Fibroblast of lung (primary cell): Measurements from ENCODE around the gene FAM204A. TPM values are rescaled to one million over a fixed set of nuclear protein-coding genes. Genes with fewer than 3 reads are reported as not detected.

ENCODE experiments used
- DNase-seq, 2 donors: peaks; one replicate each; pipeline versions ENCODE4 v3.0.0 to v3.0.0-alpha.2; 2010; ENCODE audit warnings: low read depth in 2 of 2
- H2AFZ ChIP-seq: 2 replicates; pipeline ENCODE4 v1.5.1; 2012; ENCODE audit warnings: low read length, control low read depth, inconsistent platforms
- H3K27ac ChIP-seq: 2 replicates; pipeline ENCODE4 v1.5.1; 2011; ENCODE audit warnings: low read length, control low read depth; ENCODE audit not compliant: insufficient read depth
- H3K27me3 ChIP-seq: 2 replicates; pipeline ENCODE4 v1.5.1; 2011; ENCODE audit warnings: mild to moderate bottlenecking, low read length; ENCODE audit not compliant: control insufficient read depth, insufficient read depth
- H3K36me3 ChIP-seq: 2 replicates; pipeline ENCODE4 v1.5.1; 2011; ENCODE audit warnings: low read length; ENCODE audit not compliant: control insufficient read depth, insufficient read depth
- H3K4me1 ChIP-seq: 2 replicates; pipeline ENCODE4 v1.5.1; 2011; ENCODE audit warnings: low read length; ENCODE audit not compliant: control insufficient read depth, insufficient read depth; ENCODE audit errors: extremely low read depth
- H3K4me2 ChIP-seq: 2 replicates; pipeline ENCODE4 v1.5.1; 2011; ENCODE audit warnings: low read length, control low read depth; ENCODE audit not compliant: insufficient read depth; ENCODE audit errors: extremely low read depth
- H3K4me3 ChIP-seq, 4 experiments: fragments of 200-600 bp in 1 of 4; sonication (generic) in 1 of 4; replicated peaks in 1 of 4; 2 replicates each; pipeline ENCODE4 v1.5.1; 2011 to 2016; ENCODE audit warnings: low read length in 4 of 4, low read depth in 3 of 4, mild to moderate bottlenecking in 3 of 4, control low read depth in 2 of 4, inconsistent platforms in 1 of 4, mixed read lengths in 1 of 4; ENCODE audit not compliant: insufficient read depth in 1 of 4; ENCODE audit errors: control extremely low read depth in 1 of 4
- H3K79me2 ChIP-seq: 2 replicates; pipeline ENCODE4 v1.5.1; 2012; ENCODE audit warnings: mild to moderate bottlenecking, low read length, inconsistent platforms; ENCODE audit not compliant: control insufficient read depth, insufficient read depth
- H3K9ac ChIP-seq: 2 replicates; pipeline ENCODE4 v1.5.1; 2011; ENCODE audit warnings: mild to moderate bottlenecking, low read length, control low read depth; ENCODE audit not compliant: insufficient read depth
- H3K9me3 ChIP-seq: 2 replicates; pipeline ENCODE4 v1.5.1; 2012; ENCODE audit warnings: low read depth, low read length; ENCODE audit not compliant: control insufficient read depth, insufficient read depth
- H4K20me1 ChIP-seq: 2 replicates; pipeline ENCODE4 v1.5.1; 2011; ENCODE audit warnings: low read length; ENCODE audit not compliant: control insufficient read depth, insufficient read depth; ENCODE audit errors: extremely low read depth
- EZH2 ChIP-seq: IDR thresholded peaks from 2 replicates; pipeline ENCODE4 v1.5.1; 2012; ENCODE audit warnings: low read length, control low read depth, mild to moderate bottlenecking; ENCODE audit errors: missing control alignments
- polyA plus RNA-seq, 2 donors: library from polyadenylated mRNA; depleted of rRNA in 1 of 2; stranded (reverse) in 1 of 2; unstranded in 1 of 2; fragments of >200 nt; gene quantifications; 2 replicates each; pipeline ENCODE4 v1.2.1, GENCODE V29; 2011 to 2012; ENCODE audit warnings: missing spikeins in 1 of 2
- total RNA-seq: library from RNA; depleted of rRNA; stranded (reverse); fragments of >200 nt; gene quantifications from 2 replicates; pipeline ENCODE4 v1.2.1, GENCODE V29; 2014
- TF ChIP-seq, protein P1 (sequence below), 2 donors: IDR thresholded peaks in 1 of 2; conservative IDR thresholded peaks in 1 of 2; 1 replicate in 1 of 2; 2 replicates in 1 of 2; pipeline ENCODE4 v1.5.1; 2011 to 2012; ENCODE audit warnings: low read length in 2 of 2, control low read depth in 1 of 2, inconsistent platforms in 1 of 2, low read depth in 1 of 2, mild to moderate bottlenecking in 1 of 2

Gene FAM204A
- total and polyA plus RNA-seq, 2 donors (not counting 1 experiment from before 2014, with no cell fraction given) = 47.2 to 54.8 TPM

DNA sequence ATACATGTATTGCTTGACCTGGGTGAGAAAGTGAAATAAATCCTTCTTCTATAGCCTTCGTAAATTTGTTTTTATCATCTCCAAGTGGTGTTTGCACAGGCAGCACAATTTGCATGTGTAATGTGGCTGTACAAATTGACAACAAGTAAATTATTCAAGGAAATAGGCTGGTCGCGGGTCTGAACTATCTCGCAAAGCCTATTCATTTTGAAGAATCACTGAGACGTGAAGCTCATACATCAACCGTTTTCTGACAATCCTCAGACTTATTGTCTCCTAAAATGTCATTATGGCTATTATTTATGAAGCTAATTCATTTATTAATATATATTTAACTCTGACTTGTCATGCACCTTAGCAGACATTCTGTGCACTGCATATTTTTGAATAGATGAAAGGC lies 16.2 kb upstream of the FAM204A start:
- Histone ChIP-seq H3K79me2 (no peaks in the 10 kb centered on the region), H3K9me3 (no peaks in the 10 kb centered on the region), H3K27me3 (no peaks in the 10 kb centered on the region), H3K4me2 (no peak overlapping the region), H3K4me1 (no peaks in the 10 kb centered on the region), H3K9ac (no peak overlapping the region), H3K4me3 (no peak overlapping the region), H3K27ac (no peak overlapping the region), H3K36me3 (no peaks in the 10 kb centered on the region), H4K20me1 (no peaks in the 10 kb centered on the region), H2AFZ (no peak overlapping the region)
- TF ChIP-seq, protein P1, sequence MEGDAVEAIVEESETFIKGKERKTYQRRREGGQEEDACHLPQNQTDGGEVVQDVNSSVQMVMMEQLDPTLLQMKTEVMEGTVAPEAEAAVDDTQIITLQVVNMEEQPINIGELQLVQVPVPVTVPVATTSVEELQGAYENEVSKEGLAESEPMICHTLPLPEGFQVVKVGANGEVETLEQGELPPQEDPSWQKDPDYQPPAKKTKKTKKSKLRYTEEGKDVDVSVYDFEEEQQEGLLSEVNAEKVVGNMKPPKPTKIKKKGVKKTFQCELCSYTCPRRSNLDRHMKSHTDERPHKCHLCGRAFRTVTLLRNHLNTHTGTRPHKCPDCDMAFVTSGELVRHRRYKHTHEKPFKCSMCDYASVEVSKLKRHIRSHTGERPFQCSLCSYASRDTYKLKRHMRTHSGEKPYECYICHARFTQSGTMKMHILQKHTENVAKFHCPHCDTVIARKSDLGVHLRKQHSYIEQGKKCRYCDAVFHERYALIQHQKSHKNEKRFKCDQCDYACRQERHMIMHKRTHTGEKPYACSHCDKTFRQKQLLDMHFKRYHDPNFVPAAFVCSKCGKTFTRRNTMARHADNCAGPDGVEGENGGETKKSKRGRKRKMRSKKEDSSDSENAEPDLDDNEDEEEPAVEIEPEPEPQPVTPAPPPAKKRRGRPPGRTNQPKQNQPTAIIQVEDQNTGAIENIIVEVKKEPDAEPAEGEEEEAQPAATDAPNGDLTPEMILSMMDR (conservative IDR thresholded peaks at IDR 0.05 in 1 of 2, IDR thresholded peaks at IDR 0.05 in 1 of 2; ENCODE audit: low read depth in 1 of 2, low read length in 2 of 2) = no peak
- TF ChIP-seq EZH2 = no peak
- no peak for DNase-seq

DNA sequence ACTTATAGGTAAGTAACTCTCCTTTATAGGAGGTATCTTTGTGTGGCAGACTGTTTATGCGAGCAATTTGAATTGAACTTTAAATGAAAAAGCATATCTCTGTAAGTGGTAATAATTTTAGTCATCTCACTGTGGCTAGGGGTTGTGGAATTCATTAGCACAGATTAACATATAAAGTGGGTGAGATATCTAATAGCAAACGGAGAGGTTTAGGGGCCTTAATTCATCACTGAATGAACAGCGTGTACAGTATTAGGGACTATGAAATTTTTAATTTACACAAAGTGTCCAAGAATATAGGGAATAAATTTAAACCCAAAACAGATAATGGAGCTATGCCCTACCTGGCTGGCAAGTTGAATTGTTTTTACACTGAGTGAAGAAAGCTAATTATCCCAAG lies 15.7 kb upstream of the FAM204A start:
- no peak for DNase-seq
- no peaks in the 10 kb centered on the region for H3K4me1 ChIP-seq
- no peaks in the 10 kb centered on the region for H4K20me1 ChIP-seq

DNA sequence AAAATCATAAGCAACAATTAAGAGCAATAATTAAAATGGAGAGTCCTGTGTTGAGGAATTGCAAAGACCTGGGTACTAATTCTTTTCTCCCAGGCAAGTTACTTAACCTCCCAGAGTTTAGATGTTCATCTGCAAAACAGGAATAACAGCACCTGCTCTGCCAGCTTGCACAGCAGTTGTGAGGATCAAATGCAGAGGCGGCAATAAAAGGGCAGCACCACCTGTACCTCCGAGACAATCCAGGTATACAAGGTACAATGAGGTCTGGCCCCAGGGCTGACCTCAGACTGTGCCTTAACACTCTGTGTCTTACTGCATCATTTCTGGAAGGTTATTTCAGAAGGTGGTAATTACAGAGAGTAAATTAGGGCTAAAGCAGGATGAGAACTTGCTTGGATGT lies 14.5 kb upstream of the FAM204A start:
- H3K36me3 ChIP-seq = no peaks in the 10 kb centered on the region
- no peak overlapping the region for H2AFZ ChIP-seq
- H4K20me1 ChIP-seq = no peaks in the 10 kb centered on the region
- no peaks in the 10 kb centered on the region for H3K79me2 ChIP-seq
- H3K9me3 ChIP-seq = no peaks in the 10 kb centered on the region
- H3K4me2 ChIP-seq = no peak overlapping the region
- no peaks in the 10 kb centered on the region for H3K4me1 ChIP-seq
- no peak overlapping the region for H3K9ac ChIP-seq
- H3K27ac ChIP-seq = no peak overlapping the region
- no peak overlapping the region for H3K4me3 ChIP-seq
- TF ChIP-seq EZH2 = no peak
- TF ChIP-seq, protein P1 (conservative IDR thresholded peaks at IDR 0.05 in 1 of 2, IDR thresholded peaks at IDR 0.05 in 1 of 2; ENCODE audit: low read depth in 1 of 2, low read length in 2 of 2) = no peak
- no peak for DNase-seq
- H3K27me3 ChIP-seq = no peaks in the 10 kb centered on the region

More for the DNA sequence above, 15.7 kb upstream of the FAM204A start:
- Histone ChIP-seq H3K4me3 (no peak overlapping the region), H3K9ac (no peak overlapping the region), H3K27ac (no peak overlapping the region), H3K36me3 (no peaks in the 10 kb centered on the region), H3K27me3 (no peaks in the 10 kb centered on the region), H3K79me2 (no peaks in the 10 kb centered on the region), H3K4me2 (no peak overlapping the region), H3K9me3 (no peaks in the 10 kb centered on the region), H2AFZ (no peak overlapping the region)
- TF ChIP-seq, protein P1 (conservative IDR thresholded peaks at IDR 0.05 in 1 of 2, IDR thresholded peaks at IDR 0.05 in 1 of 2; ENCODE audit: low read depth in 1 of 2, low read length in 2 of 2) = no peak
- TF ChIP-seq EZH2 = no peak
